ENCODE data around the gene OLIG1. TPM values are rescaled to one million over a fixed set of nuclear protein-coding genes. Genes with fewer than 3 reads are reported as not detected.

OLIG1 gene, protein sequence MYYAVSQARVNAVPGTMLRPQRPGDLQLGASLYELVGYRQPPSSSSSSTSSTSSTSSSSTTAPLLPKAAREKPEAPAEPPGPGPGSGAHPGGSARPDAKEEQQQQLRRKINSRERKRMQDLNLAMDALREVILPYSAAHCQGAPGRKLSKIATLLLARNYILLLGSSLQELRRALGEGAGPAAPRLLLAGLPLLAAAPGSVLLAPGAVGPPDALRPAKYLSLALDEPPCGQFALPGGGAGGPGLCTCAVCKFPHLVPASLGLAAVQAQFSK
- total RNA-seq: 1.6 TPM
- long read RNA-seq, transcript OLIG1-201 (1 exons, 2,277 nt): major isoform, 7 of 7 reads
- long read RNA-seq, partial matches to known transcripts: 0 of 7 reads
- long read RNA-seq, other reads (novel, unspliced or antisense): 0 of 7 reads

DNA sequence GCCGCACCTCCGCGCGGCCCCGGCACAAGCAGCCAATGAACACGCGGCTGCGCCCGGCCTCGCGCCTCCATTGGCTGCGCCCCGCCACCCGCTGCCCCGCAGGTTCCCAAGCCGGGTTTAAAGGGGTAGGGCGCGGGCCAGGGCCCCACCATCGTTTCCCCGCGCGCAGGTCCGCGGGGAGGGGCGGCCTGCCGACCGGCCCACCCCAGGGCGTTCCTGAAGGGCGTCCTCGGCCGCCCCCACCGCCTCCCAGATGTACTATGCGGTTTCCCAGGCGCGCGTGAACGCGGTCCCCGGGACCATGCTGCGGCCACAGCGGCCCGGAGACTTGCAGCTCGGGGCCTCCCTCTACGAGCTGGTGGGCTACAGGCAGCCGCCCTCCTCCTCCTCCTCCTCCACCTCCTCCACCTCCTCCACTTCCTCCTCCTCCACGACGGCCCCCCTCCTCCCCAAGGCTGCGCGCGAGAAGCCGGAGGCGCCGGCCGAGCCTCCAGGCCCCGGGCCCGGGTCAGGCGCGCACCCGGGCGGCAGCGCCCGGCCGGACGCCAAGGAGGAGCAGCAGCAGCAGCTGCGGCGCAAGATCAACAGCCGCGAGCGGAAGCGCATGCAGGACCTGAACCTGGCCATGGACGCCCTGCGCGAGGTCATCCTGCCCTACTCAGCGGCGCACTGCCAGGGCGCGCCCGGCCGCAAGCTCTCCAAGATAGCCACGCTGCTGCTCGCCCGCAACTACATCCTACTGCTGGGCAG, at the start of gene OLIG1:
Gene OLIG1 (plus strand): TSS at position 148 of the 750 bp plus-strand sequence. CDS start 106 bp downstream, at position 254.
- Histone ChIP-seq H3K9me3 (no peaks in the 10 kb centered on the region), H3K36me3 (no peaks in the 10 kb centered on the region), H3K4me3 (peak within 1 kb of the TSS; percentile 41), H3K27ac (no peak within 1 kb of the TSS), H3K27me3 (peaks cover 79% of the 10 kb centered on the region), H3K4me1 (peaks cover 4% of the 10 kb centered on the region)
- DNase-seq (peak; percentile 81), ATAC-seq (peak; percentile 87)
- TF ChIP-seq, protein P1, sequence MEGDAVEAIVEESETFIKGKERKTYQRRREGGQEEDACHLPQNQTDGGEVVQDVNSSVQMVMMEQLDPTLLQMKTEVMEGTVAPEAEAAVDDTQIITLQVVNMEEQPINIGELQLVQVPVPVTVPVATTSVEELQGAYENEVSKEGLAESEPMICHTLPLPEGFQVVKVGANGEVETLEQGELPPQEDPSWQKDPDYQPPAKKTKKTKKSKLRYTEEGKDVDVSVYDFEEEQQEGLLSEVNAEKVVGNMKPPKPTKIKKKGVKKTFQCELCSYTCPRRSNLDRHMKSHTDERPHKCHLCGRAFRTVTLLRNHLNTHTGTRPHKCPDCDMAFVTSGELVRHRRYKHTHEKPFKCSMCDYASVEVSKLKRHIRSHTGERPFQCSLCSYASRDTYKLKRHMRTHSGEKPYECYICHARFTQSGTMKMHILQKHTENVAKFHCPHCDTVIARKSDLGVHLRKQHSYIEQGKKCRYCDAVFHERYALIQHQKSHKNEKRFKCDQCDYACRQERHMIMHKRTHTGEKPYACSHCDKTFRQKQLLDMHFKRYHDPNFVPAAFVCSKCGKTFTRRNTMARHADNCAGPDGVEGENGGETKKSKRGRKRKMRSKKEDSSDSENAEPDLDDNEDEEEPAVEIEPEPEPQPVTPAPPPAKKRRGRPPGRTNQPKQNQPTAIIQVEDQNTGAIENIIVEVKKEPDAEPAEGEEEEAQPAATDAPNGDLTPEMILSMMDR (IDR thresholded peaks at IDR 0.05): no peak
- intact Hi-C loops (cut with DNase I): no loop called here

DNA sequence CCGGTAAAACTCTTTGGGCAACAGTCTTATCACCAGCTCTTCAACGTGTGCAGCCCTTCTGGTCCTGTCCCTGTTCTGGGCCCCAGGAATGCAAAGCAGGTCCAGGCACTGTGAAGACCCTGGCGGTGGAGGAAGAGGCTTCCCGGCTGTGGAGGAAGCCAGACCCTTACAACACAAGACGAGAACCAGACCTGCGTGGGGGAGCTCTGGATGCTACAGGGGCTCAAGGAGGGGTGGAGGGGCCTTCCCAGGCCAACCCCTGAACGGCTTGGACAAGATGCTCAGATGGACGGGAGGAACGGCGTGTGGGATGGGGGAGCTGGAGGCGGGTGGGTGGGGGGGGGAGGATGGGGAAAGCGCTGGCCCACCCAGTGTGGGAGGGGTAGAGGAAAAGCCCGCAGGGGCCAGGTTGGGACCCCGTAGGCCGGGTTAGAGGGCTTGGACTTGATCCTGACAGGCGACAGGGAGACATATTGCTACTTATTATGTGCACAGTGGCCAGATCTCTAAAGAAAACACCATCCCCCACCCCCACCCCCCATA, 49.3 kb upstream of the OLIG1 start:
- intact Hi-C loops (cut with DNase I): no loop called here
- Histone ChIP-seq H3K4me3 (no peak overlapping the region), H3K27me3 (peaks cover 91% of the 10 kb centered on the region), H3K36me3 (no peaks in the 10 kb centered on the region), H3K9me3 (no peaks in the 10 kb centered on the region), H3K27ac (no peak overlapping the region), H3K4me1 (peaks cover 23% of the 10 kb centered on the region)
- ATAC-seq (no peak), DNase-seq (no peak)
- TF ChIP-seq, protein P1 (IDR thresholded peaks at IDR 0.05): no peak

DNA sequence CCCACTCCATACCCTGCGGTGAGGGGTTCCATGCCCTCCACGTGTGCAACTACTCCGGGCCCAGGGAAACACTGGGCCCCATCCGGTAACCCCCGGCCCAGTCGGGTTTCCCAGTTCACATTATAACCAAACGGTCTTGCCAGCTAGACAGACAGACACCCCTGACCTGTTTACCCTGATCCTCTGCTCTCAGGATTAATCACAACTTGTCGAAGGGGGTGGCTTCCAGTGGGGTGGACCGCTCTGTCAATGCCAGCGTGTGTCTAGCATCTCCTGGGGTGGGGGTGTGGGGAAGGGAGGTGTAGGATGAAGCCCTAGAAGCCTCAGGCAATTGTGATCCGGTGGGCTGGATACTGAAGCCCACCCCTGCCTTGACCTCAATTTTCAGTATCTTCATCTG, 48.8 kb upstream of the OLIG1 start:
- TF ChIP-seq, protein P1 (IDR thresholded peaks at IDR 0.05): no peak
- H3K4me1 ChIP-seq: peaks cover 23% of the 10 kb centered on the region
- H3K4me3 ChIP-seq: no peak overlapping the region
- no peak for DNase-seq
- no peak overlapping the region for H3K27ac ChIP-seq
- no peak for ATAC-seq
- H3K27me3 ChIP-seq: peaks cover 91% of the 10 kb centered on the region
- intact Hi-C loops (cut with DNase I): no loop called here
- no peaks in the 10 kb centered on the region for H3K36me3 ChIP-seq
- H3K9me3 ChIP-seq: no peaks in the 10 kb centered on the region

DNA sequence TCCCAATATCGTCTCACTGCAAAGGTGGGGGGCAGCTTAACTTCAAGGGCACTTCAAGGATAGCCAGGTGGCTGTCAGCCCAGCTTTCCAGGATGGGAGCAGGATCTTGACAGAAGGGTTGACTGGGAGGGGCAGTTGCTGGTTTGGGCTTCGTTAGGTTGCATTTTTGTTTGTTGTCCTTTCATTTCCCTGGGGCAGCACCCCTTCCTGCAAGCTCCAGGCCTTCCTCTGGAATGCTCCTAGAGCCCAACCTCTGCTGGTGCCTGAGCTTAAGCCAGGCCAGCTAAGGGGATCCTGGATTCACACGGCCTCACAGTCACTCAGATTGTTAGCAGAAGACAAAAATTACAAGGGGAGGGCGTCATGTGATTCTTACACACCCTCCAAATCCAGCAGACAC, 48.3 kb upstream of the OLIG1 start:
- DNase-seq (no peak), ATAC-seq (no peak)
- Histone ChIP-seq H3K4me3 (no peak overlapping the region), H3K36me3 (no peaks in the 10 kb centered on the region), H3K9me3 (no peaks in the 10 kb centered on the region), H3K4me1 (peaks cover 23% of the 10 kb centered on the region), H3K27me3 (peaks cover 92% of the 10 kb centered on the region), H3K27ac (no peak overlapping the region)
- intact Hi-C loops (cut with DNase I): no loop called here
- TF ChIP-seq, protein P1 (IDR thresholded peaks at IDR 0.05): no peak

DNA sequence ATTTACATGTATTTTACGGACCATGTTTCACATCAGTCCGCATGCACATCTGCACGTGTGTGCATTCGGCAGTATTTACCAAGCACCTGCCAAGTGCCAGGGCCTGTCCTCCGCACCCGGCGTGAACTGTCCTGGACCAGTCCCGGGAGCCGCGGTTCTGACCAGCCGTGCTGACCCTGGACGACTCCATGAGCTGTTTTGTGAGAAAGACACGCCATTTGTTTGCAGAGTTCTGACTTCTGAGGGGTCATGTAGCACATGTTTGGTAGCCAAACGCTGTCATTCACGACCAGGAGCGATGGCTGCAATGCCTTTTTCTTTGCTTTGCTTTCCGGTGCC, 47.5 kb upstream of the OLIG1 start:
- H3K27ac ChIP-seq: no peak overlapping the region
- no peaks in the 10 kb centered on the region for H3K9me3 ChIP-seq
- intact Hi-C loops (cut with DNase I): no loop called here
- H3K4me1 ChIP-seq: peaks cover 23% of the 10 kb centered on the region
- ATAC-seq: no peak
- no peaks in the 10 kb centered on the region for H3K36me3 ChIP-seq
- H3K4me3 ChIP-seq: no peak overlapping the region
- DNase-seq: no peak
- TF ChIP-seq, protein P1 (IDR thresholded peaks at IDR 0.05): no peak
- H3K27me3 ChIP-seq: peaks cover 92% of the 10 kb centered on the region

Measured in upper lobe of right lung (tissue), 1 donor.